Measurements from ENCODE around the gene SRP68. TPM values are rescaled to one million over a fixed set of nuclear protein-coding genes. Genes with fewer than 3 reads are reported as not detected.
"Not testable (repeated sequence)": the region's sequence is repeated elsewhere in the genome, so short reads cannot be mapped to it uniquely, and the experiment has no call there.

The SRP68 gene
- total RNA-seq, 2 donors from 2014 or later: 73.9 to 78.0 TPM

GRCh38 chr17:76046064-76046463 is 26.3 kb downstream of the SRP68 start:
- H3K9ac ChIP-seq (ENCODE audit: extremely low read depth, low read length, poor library complexity, severe bottlenecking): no peak overlapping the region
- WGBS, 2 experiments (ENCODE audit: insufficient coverage in 1 of 2, insufficient read length in 1 of 2): 96 to 100% methylated on average over 6 to 8 of the region's 8 CpGs
- TF ChIP-seq, protein P1, sequence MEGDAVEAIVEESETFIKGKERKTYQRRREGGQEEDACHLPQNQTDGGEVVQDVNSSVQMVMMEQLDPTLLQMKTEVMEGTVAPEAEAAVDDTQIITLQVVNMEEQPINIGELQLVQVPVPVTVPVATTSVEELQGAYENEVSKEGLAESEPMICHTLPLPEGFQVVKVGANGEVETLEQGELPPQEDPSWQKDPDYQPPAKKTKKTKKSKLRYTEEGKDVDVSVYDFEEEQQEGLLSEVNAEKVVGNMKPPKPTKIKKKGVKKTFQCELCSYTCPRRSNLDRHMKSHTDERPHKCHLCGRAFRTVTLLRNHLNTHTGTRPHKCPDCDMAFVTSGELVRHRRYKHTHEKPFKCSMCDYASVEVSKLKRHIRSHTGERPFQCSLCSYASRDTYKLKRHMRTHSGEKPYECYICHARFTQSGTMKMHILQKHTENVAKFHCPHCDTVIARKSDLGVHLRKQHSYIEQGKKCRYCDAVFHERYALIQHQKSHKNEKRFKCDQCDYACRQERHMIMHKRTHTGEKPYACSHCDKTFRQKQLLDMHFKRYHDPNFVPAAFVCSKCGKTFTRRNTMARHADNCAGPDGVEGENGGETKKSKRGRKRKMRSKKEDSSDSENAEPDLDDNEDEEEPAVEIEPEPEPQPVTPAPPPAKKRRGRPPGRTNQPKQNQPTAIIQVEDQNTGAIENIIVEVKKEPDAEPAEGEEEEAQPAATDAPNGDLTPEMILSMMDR (conservative IDR thresholded peaks at IDR 0.05): no peak
- H3K9me3 ChIP-seq (ENCODE audit: control insufficient read depth, low read length): no peaks in the 10 kb centered on the region
- no peak overlapping the region for H3K27ac Mint-ChIP-seq
- peaks cover 96% of the 10 kb centered on the region for H3K36me3 ChIP-seq (ENCODE audit: control insufficient read depth, insufficient read depth, low read length)
- H3K27me3 Mint-ChIP-seq (ENCODE audit: insufficient read depth): no peaks in the 10 kb centered on the region
- H3K27ac ChIP-seq (ENCODE audit: low read depth, low read length): no peak overlapping the region
- no peaks in the 10 kb centered on the region for H3K27me3 ChIP-seq (ENCODE audit: control insufficient read depth, insufficient read depth, low read length, poor library complexity, severe bottlenecking)
- no peaks in the 10 kb centered on the region for H3K4me1 ChIP-seq (ENCODE audit: control insufficient read depth, insufficient read depth, low read length)
- H3K36me3 Mint-ChIP-seq (ENCODE audit: low read depth): peaks cover 87% of the 10 kb centered on the region
- H3K4me3 ChIP-seq (ENCODE audit: low read length): no peak overlapping the region
- no peak for DNase-seq
- H3K9me3 Mint-ChIP-seq: no peaks in the 10 kb centered on the region
- no peaks in the 10 kb centered on the region for H3K4me1 Mint-ChIP-seq
- H3K4me3 Mint-ChIP-seq: no peak overlapping the region

GRCh38 chr17:76044475-76045007 is 27.8 kb downstream of the SRP68 start:
- not testable (repeated sequence) for H3K27ac Mint-ChIP-seq; H3K4me3 ChIP-seq (ENCODE audit: low read length); H3K9me3 Mint-ChIP-seq; DNase-seq; H3K9ac ChIP-seq (ENCODE audit: extremely low read depth, low read length, poor library complexity, severe bottlenecking); H3K4me1 ChIP-seq (ENCODE audit: control insufficient read depth, insufficient read depth, low read length); H3K9me3 ChIP-seq (ENCODE audit: control insufficient read depth, low read length); H3K4me1 Mint-ChIP-seq; H3K27me3 Mint-ChIP-seq (ENCODE audit: insufficient read depth); H3K27me3 ChIP-seq (ENCODE audit: control insufficient read depth, insufficient read depth, low read length, poor library complexity, severe bottlenecking); H3K4me3 Mint-ChIP-seq; H3K27ac ChIP-seq (ENCODE audit: low read depth, low read length)
- H3K36me3 Mint-ChIP-seq (ENCODE audit: low read depth): peaks cover 87% of the 10 kb centered on the region
- WGBS, 2 experiments (ENCODE audit: insufficient coverage in 1 of 2, insufficient read length in 1 of 2): 98 to 99% methylated on average over 10 to 11 of the region's 11 CpGs
- peaks cover 96% of the 10 kb centered on the region for H3K36me3 ChIP-seq (ENCODE audit: control insufficient read depth, insufficient read depth, low read length)

GRCh38 chr17:76042868-76043267 is 29.4 kb downstream of the SRP68 start:
- DNase-seq; H3K9me3 Mint-ChIP-seq; H3K4me1 Mint-ChIP-seq; H3K4me1 ChIP-seq (ENCODE audit: control insufficient read depth, insufficient read depth, low read length); H3K27me3 Mint-ChIP-seq (ENCODE audit: insufficient read depth); H3K27ac Mint-ChIP-seq; H3K9ac ChIP-seq (ENCODE audit: extremely low read depth, low read length, poor library complexity, severe bottlenecking); H3K9me3 ChIP-seq (ENCODE audit: control insufficient read depth, low read length); H3K4me3 ChIP-seq (ENCODE audit: low read length); H3K27me3 ChIP-seq (ENCODE audit: control insufficient read depth, insufficient read depth, low read length, poor library complexity, severe bottlenecking); H3K27ac ChIP-seq (ENCODE audit: low read depth, low read length); H3K4me3 Mint-ChIP-seq: not testable (repeated sequence)
- peaks cover 96% of the 10 kb centered on the region for H3K36me3 ChIP-seq (ENCODE audit: control insufficient read depth, insufficient read depth, low read length)
- H3K36me3 Mint-ChIP-seq (ENCODE audit: low read depth): peaks cover 88% of the 10 kb centered on the region
- WGBS, 2 experiments (ENCODE audit: insufficient coverage in 1 of 2, insufficient read length in 1 of 2): 92 to 98% methylated on average over 3 of the region's 3 CpGs

- Histone ChIP-seq H3K9ac (ENCODE audit: extremely low read depth, low read length, poor library complexity, severe bottlenecking) (no peak overlapping the region), H3K4me1 (ENCODE audit: control insufficient read depth, insufficient read depth, low read length) (no peaks in the 10 kb centered on the region), H3K27me3 (ENCODE audit: control insufficient read depth, insufficient read depth, low read length, poor library complexity, severe bottlenecking) (no peaks in the 10 kb centered on the region), H3K4me3 (ENCODE audit: low read length) (no peak overlapping the region), H3K9me3 (ENCODE audit: control insufficient read depth, low read length) (no peaks in the 10 kb centered on the region), H3K36me3 (ENCODE audit: control insufficient read depth, insufficient read depth, low read length) (peaks cover 79% of the 10 kb centered on the region), H3K27ac (ENCODE audit: low read depth, low read length) (no peak overlapping the region)
- TF ChIP-seq, protein P1 (conservative IDR thresholded peaks at IDR 0.05): no peak
- Mint-ChIP-seq H3K9me3 (no peaks in the 10 kb centered on the region), H3K27me3 (ENCODE audit: insufficient read depth) (no peaks in the 10 kb centered on the region), H3K4me3 (no peak overlapping the region), H3K36me3 (ENCODE audit: low read depth) (peaks cover 69% of the 10 kb centered on the region), H3K27ac (peak overlapping the region; percentile 62), H3K4me1 (peaks cover 13% of the 10 kb centered on the region)
- 63 to 78% methylated on average over 3 to 5 of the region's 6 CpGs for WGBS, 2 experiments (ENCODE audit: insufficient coverage in 1 of 2, insufficient read length in 1 of 2)
- no peak for DNase-seq
These were observed 31.9 kb downstream of the SRP68 start for GRCh38 chr17:76040376-76040775.

Measured in endodermal cell (in vitro differentiated cells).